IPS DF 19.7 (cell line): ENCODE data around the gene UBE2D2.

ENCODE experiments used
- DNase-seq: peaks from one replicate; pipeline ENCODE4 v3.0.0-alpha.2; 2013; ENCODE audit warnings: low read depth, low spot score

Gene UBE2D2

DNA sequence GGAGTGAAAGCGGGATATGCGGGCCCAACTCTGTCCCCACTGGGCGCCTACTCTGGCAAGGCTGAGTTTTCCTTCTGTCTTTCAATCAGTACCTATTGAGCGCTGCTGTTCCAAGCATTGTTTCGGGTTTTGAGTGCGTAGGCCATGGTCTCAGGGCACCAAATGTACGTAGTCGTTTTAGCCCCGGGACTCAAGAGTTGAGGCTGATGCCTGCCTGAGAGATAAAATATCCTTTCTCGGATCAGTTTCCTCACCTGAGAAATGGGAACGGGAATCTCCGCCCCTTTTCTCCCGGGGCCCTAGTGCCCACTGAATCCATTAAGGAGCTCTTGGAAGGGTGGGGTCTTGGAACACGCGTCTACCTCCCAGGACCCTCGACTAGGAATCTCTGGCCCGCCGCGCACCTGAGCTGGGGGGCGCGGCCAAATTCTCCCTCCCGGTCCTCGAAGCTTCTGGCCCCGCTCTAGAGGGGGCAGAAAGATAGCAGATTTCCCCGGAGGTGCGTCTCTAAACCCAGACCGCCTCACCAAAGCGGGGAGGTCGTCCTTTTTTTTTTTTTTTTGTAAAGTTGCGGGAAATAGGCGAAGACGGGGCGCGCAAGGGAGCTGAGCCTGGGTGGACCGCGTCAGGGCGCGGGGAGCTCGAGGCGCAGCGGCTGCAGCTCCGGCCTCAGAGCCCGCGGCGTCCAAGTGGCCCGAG, 86.5 kb downstream of the UBE2D2 start:
- DNase-seq: no peak

DNA sequence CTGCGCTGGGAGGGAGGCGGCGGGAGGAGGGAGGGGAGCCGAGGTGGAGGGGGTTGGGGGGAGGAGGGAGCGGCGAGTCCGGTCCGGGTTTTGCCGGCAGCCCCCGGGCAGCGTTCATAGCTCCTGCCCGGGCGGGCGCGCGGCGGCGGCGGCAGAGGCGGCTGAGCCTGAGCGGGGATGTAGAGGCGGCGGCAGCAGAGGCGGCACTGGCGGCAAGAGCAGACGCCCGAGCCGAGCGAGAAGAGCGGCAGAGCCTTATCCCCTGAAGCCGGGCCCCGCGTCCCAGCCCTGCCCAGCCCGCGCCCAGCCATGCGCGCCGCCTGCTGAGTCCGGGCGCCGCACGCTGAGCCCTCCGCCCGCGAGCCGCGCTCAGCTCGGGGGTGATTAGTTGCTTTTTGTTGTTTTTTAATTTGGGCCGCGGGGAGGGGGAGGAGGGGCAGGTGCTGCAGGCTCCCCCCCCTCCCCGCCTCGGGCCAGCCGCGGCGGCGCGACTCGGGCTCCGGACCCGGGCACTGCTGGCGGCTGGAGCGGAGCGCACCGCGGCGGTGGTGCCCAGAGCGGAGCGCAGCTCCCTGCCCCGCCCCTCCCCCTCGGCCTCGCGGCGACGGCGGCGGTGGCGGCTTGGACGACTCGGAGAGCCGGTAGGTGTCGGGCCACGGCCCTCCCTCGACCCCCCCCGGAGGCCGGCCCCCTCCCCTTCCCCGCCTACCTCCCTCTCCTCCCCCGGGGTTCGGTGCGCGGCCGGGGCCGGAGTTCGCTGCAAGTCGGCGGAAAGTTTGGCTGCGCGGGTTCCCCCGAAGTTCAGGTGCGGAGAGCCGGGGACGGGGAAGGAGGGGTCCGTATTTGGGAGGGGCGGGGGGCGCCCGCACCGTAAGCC, 87.3 kb downstream of the UBE2D2 start, which contains the start of gene CXXC5:
TSS of gene CXXC5 (plus strand) at position 145 of the 877 bp plus-strand sequence. CDS start 32,175 bp downstream, outside the sequence.
- no peak for DNase-seq

DNA sequence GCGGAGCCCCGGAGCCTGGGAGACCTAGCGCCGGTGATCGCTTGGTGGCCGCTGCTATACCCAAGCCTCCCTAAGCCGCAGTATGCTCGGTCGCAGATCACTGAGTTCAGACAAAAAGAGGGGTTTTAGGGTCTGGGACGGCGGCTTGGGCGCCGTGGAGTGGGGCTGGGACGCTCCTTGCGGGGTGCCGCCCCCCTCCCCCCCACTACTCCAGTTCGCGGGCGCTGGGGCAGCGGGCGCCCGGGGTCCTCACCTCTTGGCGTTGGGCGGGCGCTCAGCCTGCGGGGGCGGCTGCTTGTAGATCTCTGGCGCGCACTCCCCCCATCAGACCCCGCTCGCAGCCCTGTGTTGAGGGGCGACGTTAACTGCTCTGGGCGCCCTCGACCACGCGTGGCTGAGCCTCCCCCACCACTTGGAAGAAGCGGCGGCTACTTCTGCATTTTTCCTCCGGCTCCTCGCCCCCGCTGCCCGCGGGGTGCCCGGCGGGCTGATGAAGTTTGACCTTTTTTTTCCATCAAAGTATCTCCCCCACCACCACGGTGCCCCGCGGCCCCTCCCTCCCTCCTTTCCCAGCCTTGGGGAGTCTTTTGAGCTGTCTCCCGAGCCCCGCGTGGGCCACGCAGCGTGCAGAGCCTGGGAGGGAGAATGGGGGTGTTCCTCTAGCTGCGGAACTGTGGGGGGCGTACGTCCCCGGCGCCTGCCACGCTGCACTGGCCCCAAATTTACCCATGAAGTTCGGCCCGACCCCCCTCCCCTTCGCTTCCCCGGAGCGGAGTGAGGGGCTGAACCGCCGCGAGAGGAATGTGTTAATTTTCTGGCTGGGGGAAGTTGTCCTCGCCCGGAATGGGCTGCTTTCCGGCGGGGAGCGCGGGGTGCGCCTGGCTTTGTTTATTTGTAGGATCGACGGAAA, 88.2 kb downstream of the UBE2D2 start:
- DNase-seq: no peak

DNA sequence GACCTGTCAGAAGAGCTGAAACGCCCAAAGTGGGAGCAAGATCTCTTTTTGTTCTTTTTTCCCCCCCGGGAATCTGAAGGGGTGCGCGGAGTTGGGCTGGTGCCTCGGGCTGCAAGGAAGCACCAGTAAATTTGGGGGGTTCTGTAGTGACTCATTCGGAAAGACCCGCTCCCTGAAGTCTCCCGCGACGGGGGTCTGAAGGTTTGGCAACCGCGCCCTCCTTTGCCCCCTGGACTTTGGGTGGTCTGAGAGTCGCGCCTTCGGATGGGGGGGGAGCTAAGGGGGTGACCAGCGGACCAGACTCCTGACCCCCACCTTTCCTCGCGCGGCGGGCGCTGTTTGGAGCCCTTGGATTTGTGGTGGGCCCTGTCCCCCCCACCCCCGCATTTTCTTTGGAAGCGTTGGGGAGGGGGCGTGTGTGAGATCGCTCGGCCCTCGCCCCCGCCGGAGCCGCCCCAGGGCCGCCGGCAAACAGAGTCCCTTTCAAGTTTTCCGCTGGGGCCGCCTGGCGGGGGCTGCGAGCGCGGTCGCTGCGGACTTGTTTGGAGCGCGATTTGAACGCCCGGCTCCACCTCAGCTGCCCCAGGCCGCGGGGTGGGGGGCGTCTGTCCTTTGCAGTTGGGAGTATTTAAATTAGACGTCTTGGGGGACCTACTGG, 89.0 kb downstream of the UBE2D2 start:
- no peak for DNase-seq

DNA sequence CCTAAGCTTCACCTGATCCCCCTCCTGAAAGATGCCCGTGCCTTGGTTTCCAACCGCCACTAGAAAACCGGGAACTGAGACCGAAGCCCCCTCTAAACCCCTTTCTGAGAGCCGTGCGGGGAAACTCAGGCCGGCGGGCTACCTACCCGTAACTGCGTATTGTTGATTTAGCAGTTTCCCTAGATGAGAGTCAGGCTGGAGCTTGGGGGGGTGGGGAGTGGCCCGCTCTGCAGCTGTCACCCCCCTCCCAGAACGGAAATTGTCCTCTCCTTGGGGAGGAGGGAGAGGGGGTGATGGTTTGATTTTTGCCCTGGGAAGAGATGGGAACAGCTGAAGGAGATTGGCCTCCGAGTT, 89.5 kb downstream of the UBE2D2 start:
- DNase-seq: no peak

DNA sequence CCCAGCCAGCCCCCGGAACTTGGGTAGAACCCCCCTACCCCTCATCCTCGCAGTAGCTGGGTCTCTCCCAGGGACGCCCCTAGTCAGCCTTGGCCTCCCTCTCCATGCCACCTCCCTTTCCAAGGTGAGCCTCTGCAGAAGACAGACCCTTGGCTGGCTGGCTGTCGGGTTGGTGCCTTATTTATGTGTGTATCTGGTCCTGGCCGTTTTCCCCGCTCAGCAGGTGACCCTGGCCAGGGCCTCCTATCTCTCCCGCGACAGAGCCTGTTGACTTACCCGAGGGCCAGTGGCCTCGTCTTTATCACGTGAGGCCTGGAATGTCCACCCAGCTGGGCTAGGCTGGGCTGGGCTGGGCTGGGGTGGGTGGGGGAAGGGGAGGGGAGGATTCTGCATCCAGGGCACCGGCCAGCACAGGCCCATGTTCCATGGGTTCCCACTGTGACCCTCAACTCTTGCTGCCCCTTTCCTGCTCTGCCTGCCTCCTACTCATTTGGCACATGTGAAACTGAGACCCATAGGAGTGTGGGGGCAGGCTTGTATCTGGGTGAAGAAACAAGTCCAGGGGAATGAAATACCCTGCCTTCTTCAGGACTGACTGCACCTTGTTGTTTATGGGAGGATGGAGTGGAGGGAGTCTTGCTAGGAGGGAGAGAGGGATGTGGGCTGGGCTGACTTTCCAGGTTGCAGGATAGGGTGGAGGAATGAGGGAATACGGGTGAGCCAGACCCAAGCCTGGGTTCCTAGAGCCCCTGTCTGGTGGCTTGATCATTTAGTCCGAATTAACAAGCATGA, 90.1 kb downstream of the UBE2D2 start:
- no peak for DNase-seq

DNA sequence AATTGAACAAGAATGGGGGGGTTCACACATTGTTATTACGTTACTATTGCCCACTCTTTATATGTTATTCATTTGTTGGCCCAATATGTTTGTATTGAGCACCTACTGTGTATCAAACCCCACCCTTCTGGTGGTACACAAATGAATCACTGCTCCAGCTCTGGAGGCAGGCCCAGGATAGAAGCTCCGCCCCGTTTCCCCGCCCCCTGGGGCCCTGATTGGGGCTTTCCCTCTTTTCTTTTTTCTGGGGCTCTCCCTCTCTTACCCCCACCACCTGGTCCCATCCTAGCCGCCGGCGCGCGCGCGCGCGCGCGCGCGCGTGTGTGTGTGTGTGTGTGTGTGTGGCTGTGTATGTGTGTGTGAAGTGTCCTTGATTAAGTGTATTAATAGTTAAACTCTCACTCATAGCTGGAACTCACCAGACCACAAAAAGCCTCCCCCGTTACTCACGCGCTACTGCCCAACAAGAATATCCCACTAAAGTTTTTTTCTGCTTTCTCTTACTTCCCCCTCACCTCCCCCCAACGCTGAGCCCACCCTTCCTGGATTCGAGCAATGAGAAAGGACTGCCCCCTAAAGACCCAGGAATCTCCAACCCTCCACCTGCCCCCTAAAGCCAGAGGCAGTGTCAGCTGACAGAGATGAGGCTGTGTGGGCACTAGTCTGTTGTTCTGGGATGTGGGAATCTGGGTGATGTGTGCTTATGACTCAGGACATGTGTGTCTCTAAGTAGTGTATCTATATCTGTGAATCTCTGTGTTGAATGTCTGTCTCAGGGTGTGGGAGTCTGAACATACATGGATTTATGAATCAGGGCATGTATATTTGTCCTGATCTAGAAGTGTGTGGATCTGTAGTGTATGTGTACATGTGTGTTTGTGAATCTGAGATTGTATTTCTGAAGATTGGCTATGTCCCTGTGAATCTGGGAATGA, 91.0 kb downstream of the UBE2D2 start:
- no peak for DNase-seq

DNA sequence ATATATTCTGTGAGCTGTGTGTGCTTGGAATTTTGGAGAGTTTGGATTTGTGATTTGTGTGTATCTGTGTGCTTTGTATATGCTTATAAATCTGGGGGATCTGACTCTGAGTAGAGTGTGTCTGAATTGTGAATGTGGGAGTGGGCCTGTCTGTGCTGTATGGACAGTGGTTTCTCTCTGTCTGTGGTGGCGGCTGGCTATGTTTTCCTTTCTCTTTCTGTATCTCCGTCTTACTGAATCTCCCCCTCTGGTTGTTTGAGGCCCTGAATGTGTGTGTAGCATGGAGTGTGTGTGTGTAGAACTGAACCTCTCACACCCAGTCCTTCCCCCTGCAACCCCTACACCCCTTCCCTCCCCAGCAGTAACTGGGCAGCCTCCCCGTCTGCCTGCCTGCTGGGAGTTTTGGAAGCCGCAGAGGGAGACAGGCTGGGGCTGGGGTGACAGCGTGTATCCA, 91.7 kb downstream of the UBE2D2 start:
- no peak for DNase-seq

DNA sequence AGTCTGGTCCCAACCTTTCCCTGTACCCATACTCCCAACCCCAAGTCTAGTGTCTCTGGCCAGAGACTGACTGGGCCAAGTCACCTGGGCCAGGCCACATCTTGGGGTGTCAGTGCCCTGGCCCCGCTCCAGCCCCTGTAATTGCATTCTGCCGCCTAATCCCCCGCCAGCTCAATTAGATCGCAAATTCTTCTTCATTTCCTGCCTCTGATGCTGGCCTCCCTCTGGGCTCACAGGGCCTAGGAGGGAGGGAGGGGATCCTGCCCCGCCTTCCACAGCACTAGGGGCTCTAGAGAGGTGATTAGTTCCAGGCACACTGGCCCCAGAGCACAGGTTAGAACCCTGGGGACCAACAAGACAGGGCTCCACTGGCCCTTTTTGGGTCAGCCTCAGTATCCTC, 92.5 kb downstream of the UBE2D2 start:
- no peak for DNase-seq

DNA sequence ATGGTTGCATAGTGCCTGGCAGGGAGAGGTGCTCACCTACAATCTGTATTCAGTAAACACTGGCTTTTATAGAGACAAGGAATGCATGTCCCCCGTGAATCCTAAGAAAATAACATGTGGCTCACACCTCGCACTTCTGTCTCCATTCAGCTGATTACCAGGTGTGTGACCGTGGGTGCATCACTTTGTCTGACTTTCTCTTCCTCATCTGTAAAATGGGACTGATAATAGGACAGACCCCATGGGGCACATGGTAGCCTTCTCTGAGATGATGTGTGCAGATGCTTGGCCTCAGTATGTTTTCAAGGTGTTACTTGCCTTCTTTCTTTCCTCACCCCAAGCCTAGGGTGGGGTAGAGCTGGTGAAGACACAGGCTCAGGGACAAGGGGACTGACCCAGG, 93.3 kb downstream of the UBE2D2 start:
- DNase-seq: no peak

DNA sequence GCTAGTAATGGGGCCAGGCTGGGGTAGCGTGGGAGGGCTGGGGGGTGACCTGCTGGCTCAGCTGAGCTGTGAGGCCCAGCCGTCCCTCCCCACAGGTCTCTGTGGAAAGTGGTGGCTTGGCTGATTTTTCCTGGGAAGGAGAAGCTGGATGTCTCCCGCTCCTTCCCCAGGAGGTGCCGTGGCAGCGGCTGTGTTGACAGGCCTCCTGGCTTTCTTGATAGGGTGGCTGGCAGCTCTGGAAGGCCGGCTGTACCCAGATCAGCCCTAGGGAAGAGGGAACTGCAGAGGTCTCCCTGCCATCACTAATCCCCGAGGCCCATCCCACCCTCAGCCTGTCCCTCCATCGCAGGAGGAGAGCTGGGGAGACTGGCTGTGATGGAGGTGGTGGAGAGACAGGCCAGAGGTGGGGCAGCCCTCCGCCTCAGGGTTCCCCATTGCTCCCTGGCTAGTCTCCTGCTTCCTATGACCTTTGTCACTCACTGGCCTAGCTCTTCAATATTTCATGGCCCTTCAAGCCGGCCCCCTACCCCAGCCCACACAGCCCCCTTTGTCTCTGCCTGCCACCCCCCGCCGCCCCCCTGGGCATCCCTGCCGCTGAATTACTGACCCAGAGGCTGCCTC, 93.8 kb downstream of the UBE2D2 start:
- DNase-seq: no peak

DNA sequence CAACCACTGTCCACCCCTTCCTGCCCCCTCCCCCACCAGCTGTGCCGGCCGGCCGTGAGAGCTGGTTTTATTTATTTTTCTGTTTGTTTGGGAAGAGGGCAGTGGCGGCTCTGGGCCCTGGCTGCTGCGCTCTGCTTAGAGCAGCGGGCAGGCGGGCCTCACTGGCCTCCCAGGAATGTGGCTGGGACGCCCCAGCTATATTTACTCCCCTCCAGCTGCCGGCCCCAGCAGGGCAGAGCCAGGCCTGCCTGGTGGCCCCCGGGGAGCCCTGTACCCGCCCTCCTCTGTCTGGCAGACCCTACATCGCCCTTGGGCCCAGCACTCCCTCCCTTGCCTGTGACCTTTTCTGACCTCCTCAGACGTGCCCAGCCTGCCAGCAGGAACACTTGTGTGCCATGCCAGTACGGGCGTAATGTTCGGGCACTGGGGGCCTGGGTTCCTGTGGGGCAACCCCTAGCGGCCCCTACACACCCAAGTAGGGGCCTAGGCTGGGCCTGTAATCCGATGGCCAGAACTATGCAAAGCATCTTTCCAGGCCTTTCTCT, 94.7 kb downstream of the UBE2D2 start:
- no peak for DNase-seq

DNA sequence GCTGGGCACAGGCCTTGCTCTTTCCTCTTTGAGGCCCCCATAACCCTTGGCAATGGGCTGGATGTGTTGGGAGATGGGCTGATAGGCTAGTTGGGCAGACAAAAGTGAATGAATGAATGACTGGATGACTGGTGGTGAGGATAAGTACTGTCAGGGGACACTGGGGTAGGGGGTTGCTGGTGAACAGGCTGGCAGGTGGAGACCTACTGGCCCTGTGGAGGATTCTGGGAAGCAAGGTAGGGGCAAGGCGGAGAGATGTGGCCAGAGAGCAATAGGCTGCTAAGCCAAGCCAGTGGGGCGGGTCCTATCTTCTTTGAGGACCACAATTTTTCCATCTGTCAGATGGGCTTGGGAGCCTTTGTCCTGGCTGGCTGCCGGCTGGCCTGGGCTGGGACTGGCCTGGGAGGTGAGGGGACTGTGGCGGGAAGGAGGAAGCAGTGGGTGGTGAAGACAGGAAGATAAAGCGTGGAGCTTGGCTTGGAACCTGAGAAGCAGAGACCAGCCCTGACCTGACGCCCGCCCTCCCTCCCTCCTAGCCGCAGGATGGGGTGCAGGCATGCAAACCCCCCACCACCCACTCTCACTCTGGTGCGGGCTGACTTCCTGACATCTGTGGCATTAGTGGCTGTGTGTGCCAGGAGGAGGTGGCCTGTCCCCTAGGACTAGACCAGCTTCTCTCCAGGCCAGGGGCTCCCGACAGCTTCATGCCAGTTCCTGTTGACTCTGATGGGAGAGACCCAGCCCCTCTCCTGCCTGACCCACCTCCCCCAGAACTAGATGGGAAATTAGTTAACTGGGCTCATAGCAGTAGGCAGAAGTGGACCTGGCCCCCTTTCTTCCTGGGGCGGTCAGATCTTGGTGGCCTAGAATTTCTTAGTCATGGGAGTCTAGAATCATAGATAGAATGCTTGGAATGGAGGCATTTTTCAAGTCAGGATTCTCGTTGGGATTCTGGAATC, 96.5 kb downstream of the UBE2D2 start:
- no peak for DNase-seq

DNA sequence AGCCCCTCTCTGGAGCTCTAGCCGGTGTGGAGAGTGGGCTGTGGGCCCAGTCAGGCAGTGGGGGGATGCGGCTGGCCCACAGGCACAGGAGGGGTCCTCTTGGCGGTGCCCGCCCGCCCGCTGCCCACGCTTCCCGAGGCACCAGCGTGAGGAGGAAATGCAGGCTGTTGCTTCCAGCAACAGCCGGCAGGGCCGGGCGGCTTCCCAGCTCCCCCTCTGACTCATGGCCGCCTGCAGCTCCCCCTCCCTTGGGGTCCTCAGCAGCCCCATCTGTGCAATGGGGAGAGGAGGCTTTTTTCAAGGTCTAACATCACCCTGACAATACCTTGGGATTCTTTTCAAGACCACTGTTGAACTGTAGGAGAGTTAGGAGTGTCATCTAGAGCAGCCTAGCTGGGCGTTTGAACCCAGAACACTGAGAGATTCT, 97.4 kb downstream of the UBE2D2 start:
- no peak for DNase-seq

DNA sequence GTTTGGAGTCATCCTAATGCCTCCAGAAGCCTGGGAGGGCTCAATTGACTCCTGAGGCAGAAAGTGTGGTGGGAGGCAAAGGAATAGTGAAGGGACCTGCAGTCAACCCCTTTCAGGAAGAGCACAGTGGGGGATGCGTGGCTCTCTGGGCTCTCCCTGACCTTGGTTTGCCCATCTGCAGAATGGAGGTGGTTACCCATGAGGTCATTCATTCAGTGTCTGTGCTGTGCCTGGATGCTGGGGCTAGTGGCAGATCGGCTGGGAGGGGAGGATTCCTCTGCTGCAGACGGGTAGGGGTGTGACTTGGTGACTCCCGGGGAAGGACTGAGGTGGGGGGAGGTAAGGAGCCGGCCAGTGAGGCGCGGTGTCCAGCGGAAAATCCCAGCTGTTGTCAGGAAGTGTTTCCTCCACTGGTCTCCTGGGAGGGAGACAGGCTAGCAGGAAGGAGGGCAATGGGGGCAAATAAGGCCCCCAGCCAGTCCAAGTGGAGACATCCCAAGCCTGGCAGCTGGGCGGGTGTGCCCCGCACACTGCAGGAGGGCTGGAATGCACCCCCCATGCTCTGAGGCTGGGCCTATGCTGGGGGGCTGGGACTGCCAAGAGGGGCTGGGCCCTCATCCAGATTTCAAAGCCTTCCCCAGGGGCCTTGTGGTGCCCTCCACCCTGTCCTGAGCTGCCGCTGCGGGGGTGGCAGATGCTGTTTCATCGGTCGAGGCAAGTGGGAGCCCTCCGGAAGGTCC, 98.0 kb downstream of the UBE2D2 start:
- no peak for DNase-seq

DNA sequence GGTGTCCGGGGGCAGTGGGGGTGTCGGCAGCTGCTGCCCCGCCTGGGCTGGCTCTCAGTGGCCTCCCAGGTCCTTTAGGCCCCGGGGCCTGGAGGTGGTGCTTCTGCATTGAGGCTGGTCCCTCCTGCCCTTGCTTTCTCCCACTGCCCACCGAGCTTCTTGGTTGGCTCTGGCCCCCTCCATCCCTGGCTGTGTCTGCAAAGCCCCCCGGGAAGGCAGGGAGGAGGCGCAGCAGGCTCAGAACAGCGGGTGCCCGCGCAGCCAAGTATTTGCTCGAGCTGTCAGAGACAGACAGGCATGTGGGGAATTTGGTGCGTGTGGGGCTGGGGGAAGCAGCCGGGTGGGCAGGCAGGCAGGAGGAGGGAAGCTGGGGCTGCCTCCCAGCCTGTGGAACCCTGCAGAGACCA, 98.6 kb downstream of the UBE2D2 start:
- DNase-seq: no peak
